GM18868 (cell line): Measurements from ENCODE around the gene IREB2.

Source experiments
- ATAC-seq: cut with Tn5 transposase; IDR thresholded peaks from one replicate; pipeline ENCODE4 v1.9.1; 2021; ENCODE audit warnings: mild to moderate bottlenecking, moderate library complexity; ENCODE audit not compliant: unreplicated experiment

The IREB2 gene

GRCh38 chr15:78540141-78540870 is 102.3 kb downstream of the IREB2 start, which contains the start of gene PSMA4:
Gene PSMA4 (plus strand): TSS chr15:78540444. CDS start chr15:78541928, 1,484 bp downstream.
- peak; percentile 84 for ATAC-seq

- ATAC-seq = no peak
These were observed 103.1 kb downstream of the IREB2 start for GRCh38 chr15:78540871-78541743.

- no peak for ATAC-seq
These were observed 103.7 kb downstream of the IREB2 start for GRCh38 chr15:78541744-78542034.

GRCh38 chr15:78542647-78543046 is 104.6 kb downstream of the IREB2 start:
- no peak for ATAC-seq

GRCh38 chr15:78550194-78550593 is 112.2 kb downstream of the IREB2 start:
- no peak for ATAC-seq

GRCh38 chr15:78550815-78551214 is 112.8 kb downstream of the IREB2 start:
- ATAC-seq = no peak
